ENCODE data around the gene IL1RAPL1.
"Not testable (repeated sequence)": the region's sequence is repeated elsewhere in the genome, so short reads cannot be mapped to it uniquely, and the experiment has no call there.

IL1RAPL1 gene

DNA sequence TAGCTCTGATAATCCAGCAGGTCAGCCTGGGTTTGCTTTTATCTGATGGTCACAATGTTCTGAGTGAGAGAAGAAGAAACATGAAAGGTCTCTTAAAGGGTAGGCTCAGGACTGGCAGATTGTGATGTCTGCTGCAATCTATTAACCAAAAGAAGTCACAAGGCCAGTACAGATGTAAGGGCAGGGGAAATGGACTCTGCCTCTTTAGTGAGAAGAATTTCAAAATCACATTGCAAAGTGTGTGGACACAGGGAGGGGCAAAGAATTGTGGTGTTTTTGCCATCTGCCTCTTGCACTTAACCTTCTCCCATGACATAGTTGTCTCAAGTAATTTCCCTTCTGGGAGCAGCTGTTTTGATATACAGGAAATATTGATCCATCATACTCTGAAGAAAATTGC is 40.9 kb downstream of the IL1RAPL1 start:
- DNase-seq (ENCODE audit: low read depth) = no peak

DNA sequence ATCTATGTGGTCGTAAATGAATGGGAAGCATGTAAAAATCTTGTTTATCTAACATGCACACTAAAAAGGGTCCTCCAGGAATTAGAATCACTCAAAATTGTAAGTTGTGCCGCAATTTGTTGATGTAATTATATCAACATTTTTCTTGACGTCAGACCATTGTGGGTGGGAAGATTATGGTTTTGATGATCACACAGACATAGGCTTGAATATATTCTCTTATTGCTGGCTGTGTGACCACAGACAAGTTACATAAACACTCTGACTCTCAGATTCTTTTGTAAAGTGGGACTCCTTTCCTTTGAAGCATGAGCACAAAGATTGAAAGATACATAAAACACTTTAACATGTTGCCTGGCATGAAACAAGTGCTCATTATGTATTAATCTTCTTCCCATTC is 51.5 kb downstream of the IL1RAPL1 start:
- no peak for DNase-seq (ENCODE audit: low read depth)

DNA sequence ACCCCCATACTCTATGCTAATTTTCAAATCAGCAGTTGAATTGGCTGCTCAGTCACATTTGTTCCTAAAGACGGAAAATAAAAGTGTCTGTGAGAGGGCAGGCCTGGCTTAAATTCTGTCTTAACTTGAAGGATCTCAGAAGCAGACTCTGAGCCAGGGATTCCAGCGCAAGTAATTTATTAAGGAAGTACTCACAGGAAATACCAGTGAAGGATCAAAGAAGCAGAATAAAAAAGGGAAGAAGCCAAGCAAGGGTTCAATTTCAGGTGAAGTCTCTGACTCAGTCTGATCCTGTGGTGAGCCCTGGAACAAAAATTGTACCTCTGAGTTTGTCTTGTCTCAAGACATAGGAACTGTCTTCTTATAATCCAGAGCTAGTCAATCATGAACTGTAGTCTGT is 52.2 kb downstream of the IL1RAPL1 start:
- DNase-seq (ENCODE audit: low read depth) = no peak

DNA sequence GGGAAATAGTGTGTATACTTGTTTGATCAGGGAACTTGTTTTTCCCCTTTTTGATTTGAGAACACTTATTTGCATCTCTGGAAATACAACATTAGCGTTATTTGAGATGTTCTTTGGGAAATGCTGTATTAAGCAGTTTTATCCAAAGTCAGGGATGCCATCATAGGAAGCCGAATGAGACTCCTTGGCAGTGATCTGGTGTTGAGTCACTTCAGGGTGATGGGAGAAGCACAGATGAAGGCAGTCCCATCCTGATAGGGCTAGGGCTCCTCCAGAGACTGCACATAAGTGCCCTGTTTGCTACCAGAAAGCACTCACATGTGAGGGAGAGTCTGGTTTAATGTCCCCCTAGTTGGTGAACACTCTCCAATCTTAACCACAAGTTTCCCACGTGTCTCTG is 62.3 kb downstream of the IL1RAPL1 start:
- DNase-seq (ENCODE audit: low read depth) = no peak

DNA sequence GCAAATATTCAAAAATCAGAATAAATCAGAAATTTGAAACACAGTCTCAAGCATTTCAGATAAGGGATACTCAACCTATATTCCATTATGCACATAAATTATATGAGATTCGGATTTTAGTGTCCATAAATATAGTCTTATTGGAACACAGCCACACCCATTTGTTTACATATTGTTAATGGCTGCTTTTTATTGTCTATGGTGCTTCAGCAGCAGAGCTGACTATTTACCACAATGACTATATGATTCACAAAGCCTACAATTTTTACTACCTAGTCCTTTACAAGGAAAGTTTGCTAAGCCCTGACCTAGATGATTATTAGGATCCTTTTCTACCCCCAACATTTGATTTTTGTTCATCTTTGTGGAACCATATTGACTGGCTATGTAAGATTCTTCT is 63.9 kb downstream of the IL1RAPL1 start:
- no peak for DNase-seq (ENCODE audit: low read depth)

DNA sequence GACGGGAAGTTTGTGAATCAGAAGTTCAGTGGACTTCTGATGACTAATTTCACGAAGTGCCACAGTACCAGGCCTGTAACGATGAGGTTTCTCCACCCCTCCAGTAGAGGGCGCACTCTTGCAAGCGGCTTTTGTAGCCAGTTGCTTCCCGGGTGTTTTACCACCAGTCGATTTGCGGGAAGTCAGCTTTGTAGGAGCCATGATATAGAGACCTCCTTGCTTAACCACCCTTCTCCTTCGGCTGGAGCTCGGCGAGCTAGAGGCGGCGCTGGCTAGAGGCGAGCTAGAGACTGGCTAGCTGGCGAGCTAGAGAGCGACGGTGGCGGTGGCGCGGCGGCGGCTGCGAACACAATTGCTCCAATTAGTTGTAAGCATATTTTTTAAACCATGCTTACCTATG is 72.0 kb downstream of the IL1RAPL1 start:
- DNase-seq (ENCODE audit: low read depth) = no peak

DNA sequence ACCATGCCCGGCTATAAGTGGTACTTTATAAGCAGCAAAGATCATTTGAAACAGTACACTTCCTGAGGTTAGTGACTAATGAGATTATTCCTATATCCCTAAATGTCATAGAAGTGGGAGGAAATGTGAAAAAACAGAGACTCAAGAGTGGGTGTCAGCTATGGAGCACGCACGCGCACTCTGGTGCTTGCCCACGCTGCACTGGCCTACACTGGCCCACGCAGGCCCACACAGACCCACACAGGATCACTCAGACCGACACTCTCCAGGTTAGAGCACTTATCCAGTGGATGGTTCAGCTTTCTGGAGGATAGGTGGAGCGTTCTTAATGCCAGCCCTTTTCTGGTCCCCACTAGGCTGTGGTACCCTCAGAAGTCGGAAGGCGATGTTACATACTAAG is 78.5 kb downstream of the IL1RAPL1 start:
- DNase-seq (ENCODE audit: low read depth) = no peak

DNA sequence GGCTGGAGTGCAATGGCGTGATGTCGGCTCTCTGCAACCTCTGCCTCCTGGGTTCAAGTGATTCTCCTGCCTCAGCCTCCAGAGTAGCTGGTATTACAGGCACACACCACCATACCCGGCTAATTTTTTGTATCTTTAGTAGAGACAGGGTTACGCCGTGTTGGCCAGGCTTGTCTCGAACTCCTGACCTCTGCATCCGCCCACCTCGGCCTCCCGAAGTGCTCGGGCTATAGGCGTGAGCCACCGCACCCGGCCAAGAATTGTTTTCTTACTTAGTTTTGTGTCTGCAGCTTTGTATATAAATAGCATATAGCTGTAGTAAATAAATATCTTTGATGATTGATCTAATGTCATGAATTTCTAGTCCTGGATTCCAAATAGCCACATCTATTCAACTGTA is 81.1 kb downstream of the IL1RAPL1 start:
- no peak for DNase-seq (ENCODE audit: low read depth)

DNA sequence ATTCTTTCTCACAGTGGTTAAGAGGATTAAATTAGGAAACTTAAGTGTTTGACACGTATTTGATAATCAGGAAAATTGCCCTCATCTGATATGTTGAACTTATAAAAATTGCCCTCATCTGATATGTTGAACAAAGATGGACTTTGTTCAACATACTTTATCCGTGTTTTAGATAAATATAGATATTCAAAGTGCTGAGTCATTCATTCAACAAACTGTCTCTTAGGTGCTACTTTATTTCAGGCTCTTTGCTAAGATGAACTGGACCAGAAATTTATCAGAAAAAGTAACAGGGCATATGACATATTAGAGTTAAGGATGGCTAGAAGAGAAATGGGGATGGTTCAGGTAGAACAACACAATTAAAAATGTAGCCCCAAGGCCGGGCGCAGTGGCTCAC is 81.7 kb downstream of the IL1RAPL1 start:
- DNase-seq (ENCODE audit: low read depth) = no peak

DNA sequence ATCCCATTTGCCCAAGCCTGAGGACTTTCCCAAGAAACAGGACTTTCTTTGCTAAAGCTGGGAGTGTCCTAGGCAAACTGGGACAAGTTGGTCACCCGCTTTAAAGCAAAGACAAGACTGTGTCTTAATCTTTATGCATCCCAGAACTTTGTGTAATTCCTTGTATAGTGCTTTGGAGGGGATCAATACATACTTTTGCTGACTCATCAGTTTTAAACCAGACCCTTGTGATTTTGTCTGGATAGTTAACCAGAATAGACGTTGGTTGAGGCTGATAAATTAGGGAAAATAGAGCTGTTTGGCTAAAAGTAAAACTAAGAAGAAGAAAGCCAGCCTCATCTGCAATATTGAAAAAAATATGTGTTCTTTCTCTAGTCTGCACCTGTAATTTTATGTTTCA is 82.8 kb downstream of the IL1RAPL1 start:
- no peak for DNase-seq (ENCODE audit: low read depth)

DNA sequence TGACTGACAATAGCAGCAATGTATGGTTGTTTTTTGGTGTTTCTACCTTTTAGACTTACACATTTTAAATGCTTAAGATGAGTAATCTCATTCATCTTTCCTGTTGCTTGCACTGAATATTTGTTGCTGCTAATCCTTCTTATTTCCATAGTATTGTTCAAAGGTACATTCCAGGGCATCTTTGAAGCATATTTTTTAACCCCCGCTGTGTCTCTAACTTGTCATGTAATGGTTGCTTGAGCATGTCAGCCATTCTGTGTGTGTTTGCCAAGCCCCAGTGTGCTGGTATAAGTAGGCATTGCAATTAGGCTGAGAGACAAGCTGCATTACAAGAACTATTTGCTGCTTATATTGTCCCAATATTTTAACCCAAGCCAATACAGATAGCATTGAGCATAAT is 87.9 kb downstream of the IL1RAPL1 start:
- DNase-seq (ENCODE audit: low read depth) = no peak

DNA sequence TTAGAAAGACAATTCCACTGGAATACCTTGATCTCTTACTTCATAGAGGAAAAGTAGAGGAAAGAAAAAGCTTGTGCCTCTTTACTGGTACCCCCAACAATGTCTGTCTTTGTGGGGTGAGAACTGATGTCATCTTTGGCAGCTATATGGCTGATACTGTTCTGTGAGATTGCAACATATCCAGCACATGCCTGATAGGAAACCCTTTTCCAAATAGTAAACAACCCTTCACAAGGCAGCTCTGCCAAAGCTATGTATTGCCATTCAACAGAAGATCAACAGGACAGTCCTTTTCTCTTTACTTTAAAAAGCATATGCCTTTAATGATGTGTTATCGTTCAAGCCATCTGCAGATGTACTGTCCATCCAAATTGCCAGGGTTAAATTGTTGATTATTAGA is 105.9 kb downstream of the IL1RAPL1 start:
- no peak for DNase-seq (ENCODE audit: low read depth)

DNA sequence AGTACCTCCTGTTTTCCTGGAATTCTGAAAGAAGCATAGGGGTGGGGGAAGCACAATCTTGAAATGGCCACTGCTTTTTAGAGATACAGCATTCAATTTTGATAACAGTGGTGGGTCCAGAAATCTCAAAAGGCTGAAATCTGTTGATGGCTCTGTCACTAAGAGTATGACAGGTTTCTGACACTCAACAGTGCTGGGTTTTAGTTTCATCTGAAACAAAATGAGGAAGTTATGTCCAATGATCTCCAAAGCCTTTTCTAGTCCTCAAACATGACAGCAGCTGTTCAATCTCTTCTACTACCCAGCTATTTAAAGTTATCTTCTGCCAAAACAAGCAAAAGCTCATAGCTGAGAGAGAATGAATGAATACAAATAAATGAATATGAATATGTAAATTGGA is 110.5 kb downstream of the IL1RAPL1 start:
- no peak for DNase-seq (ENCODE audit: low read depth)

DNA sequence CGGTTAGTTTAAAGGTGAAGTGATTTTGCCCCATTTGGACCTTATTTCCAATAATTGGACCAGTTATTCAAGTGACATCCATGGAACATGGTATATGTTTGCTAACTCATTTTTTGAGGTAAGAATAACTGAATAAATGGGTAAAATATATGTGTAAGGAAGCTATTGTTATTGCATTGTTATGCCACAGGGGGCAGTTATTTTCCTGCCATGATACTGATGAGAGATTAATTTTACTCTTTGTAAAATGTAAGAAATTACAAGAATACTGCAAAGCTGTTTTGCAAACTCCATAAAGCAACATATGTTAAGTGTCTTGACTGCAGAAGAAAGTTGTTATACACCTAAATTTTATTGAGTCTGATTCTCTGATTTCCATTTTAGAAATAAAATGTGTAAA is 114.0 kb downstream of the IL1RAPL1 start:
- no peak for DNase-seq (ENCODE audit: low read depth)

DNA sequence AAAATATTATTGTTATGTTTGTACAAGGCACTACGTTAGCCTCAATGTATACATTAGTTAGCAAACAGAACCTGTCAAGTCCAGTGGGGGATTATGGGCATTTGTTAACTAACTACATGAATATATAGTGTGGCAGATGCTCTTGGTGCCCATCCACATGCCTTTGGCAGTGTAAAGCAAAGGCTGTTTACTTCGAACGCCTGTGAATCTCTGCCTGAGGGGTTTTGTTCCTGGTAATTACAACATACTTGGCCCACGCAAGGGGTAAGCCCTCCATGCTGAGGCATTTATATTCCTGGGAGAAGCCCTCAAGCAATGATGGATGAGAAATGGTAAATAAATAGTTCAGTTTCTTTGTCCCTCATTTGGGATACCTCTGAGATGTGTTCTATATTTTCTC is 119.7 kb downstream of the IL1RAPL1 start:
- no peak for DNase-seq (ENCODE audit: low read depth)

DNA sequence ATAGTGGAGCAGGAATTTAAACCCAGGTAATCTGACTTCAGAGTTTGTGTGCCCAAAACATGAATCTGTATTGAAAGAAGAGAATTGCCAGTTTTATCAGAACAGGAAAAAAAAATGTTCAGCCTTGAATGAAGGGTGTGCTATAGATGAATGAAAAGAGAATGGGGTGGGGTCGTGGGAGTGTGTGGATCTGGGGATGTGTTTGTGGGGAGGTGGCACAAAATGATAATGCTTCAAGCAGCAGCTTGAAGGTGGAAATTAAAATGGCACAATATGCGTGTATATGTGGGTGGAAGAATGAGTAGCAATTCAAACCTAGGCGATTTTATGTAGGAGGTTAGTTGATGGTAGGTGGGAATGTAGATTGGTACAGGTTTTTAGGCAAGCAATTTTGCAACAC is 122.2 kb downstream of the IL1RAPL1 start:
- DNase-seq (ENCODE audit: low read depth) = no peak

DNA sequence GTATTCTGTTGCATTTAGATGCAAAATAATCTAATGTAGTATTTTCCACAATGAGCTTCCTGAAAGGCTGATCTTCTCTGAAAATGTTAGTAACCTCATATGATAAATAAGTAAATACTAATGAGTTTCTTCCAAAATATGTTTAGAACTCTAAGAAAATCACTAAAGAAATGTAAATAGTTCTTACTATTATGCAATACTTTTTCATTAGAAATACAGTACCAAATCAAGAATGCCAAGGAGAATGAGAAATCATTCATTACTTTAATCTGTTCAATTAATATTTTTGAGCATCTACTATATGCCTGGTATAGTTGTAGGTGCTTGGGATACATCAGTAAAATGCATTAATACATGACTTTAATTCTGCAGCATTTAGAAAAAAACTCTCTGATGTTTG is 130.6 kb downstream of the IL1RAPL1 start:
- no peak for DNase-seq (ENCODE audit: low read depth)

DNA sequence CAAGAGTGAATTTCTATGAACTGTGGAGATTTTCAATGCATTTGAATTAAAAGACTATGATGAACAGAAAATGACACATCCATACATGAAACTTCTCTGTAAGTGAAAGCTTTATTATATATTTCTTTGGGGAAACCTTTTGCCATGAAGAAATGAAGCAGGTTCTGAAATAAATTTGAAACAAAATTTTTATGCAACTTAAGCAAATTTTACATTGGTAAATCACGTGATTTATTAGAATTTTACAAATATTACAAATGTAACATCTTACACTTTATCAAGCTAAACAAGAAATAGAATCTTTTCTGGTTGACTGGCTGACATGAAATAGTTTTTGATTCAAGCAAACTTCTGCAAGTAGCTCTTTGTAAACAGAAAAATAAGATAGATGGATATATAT is 131.2 kb downstream of the IL1RAPL1 start:
- no peak for DNase-seq (ENCODE audit: low read depth)

DNA sequence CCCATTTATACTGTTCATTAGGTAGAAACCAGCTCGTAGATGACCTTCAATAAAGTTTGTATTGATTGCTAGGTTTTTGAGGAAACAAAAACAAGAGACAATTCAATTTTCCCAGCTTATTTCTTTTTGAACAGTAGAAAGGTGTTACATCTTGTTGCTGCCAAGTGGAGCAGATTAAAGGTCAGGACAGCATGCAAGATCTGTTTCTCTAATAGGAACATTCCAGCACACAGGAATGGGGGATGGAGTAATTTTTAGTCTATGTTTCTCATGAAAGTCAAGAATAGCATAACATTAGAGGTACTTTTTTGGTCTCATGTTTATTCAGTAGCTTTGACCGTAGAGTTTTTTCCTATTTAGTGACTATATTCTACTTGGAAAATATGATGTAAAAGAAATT is 132.4 kb downstream of the IL1RAPL1 start:
- DNase-seq (ENCODE audit: low read depth) = no peak

DNA sequence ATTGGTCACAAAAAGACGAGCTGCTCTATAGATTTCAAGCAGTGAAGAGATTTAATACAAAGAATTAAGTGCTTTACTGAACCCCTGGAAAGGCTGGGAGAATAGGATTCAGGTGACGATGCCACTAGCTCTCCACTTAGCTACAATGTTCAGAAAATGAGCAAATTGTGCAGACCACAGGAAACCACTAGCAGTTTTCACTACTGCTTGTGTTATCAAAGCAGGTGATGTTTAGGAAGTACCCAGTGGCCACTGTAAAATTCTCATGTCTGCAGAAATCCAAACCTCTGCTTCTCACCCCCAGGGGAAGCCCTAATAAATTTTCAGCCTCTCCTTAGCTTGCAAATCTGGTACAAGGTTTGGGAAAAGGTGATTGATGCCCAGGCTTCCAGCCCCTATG is 165.1 kb downstream of the IL1RAPL1 start:
- no peak for DNase-seq (ENCODE audit: low read depth)

DNA sequence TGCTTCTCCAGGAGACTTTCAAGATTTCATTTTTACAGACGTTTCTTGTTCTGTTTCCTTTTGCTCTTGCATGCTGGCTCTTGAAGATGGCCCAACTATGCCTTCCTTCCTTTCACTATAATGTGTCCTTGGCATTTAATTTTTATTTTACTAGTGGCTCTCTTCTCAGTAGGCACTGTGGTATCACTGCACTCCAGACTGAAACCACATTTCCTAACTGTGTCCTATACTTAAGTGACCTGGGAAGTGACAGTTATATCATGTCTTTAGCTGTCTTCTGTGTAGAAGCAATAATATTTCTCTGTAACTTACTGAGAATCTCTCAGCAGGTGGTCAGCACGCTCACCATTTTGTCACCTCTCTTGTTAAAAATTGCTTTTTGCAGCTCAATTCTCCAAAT is 168.9 kb downstream of the IL1RAPL1 start:
- no peak for DNase-seq (ENCODE audit: low read depth)

DNA sequence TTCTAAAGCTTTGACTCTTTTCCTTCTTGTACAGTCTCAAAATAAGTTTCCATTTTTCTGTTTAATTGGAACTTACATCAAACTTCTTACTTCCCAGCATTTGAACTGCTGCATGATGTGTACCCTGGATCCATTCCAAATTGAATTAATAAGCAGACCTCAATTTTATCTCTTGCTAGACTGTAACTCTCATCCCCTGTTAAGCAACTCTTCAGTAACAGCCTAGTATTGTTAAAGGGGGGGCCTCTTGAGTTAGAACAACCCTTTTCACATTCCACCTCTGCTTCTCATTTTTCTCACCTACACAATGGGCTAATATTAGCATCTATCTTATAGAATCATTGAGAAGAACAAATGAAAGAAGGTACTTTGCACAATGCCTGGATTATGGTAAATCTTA is 169.4 kb downstream of the IL1RAPL1 start:
- no peak for DNase-seq (ENCODE audit: low read depth)

DNA sequence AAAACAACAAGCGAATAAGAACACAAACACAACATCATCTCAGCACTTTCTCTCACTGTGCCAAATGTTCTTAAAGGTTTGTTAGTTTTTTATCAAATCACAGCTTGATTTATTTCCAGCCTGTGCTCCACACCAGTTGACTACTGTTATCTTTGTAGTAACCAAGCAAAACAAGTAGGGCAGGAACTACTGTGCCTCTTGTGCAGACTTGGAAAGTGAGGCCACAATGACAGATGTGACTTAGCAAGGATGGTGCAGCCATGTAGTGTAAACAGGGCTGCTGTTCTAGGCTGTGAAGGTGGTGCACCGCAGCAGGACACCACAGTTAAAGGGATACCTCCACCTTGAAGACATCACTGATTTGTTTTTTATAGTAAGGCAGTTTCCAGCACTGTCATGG is 170.0 kb downstream of the IL1RAPL1 start:
- no peak for DNase-seq (ENCODE audit: low read depth)

DNA sequence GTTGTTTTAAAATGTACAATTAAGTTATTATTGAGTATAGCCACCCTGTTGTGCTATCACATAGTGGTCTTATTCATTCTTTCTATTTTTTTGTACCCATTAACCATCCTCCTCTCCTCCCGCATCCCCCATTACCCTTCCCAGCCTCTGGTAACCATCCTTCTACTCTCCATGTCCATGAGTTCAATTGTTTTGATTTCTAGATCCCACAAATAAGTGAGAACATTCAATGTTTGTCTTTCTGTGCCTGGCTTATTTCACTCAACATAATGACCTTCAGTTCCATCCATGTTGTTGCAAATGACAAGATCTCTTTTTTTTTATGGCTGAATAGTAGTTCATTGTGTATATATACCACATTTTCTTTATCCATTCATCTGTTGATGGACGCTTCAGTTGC is 179.3 kb downstream of the IL1RAPL1 start:
- not testable (repeated sequence) for DNase-seq (ENCODE audit: low read depth)

DNA sequence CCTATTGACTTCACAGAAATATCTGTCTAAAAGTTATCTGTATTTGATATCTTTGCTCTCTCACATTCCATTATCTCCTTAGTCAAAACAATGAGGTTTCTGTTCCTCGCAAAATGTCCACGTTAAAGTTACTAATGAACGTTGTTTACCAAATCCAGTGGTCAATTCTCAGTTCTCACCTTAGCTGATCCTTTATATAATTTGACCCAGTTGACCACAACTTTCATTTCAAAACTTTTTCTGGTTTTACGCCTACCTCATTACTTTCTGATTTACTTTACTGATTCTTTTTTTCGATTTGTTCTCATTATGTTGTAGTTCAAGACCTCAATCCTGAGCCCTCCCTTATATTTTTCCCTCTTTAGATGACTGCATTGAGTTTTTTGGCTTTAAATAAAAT is 186.6 kb downstream of the IL1RAPL1 start:
- no peak for DNase-seq (ENCODE audit: low read depth)

All from CMK (cell line).